Globus pallidus (tissue), 1 donor: ENCODE data around the gene MRPL54.

Experiments
- DNase-seq: peaks from one replicate; pipeline ENCODE4 v3.0.0-alpha.2; 2015; ENCODE audit warnings: low spot score

Gene MRPL54

DNA sequence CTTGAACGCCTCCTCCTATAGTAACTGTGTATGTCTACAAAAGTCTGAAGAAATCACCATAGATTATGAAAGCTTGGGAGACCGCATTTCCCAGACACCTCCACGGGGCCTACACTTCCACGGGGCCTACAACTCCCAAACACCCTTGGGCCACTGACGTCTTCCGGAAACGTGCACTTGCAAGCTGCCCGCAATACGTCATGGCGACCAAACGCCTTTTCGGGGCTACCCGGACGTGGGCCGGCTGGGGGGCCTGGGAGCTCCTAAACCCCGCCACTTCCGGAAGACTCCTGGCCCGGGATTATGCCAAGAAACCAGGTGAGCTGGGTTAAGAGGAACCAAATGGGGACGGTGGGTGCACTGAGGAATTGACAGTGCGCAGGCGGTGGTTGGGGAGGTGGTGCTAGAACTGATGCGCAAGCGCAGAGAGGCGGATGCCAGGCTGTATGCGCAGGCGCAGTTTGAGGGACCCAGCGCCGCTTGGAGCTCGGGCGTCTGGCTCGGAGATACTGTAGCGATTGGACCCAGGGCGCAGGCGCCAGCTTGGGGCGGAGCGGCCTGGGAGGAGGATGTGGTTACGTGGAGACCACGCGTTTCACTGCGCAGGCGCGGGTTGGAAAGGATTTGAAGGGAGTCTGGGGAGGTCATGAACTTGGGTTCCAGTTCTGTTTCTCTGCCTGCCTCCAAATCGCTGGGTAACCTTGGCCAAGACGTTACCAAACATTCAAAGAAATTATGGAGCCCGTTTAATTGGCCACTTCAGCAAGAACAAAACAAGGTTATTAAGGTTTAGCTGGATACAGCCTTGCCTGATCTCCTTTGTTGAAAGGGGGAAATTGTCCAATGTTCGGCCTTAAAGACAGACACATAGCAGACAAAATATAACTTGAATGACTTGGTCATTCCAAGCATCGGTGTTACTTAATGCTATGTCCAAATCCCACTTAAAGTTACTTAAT, at the start of gene MRPL54:
TSS of gene MRPL54 (plus strand) at position 182 of the 959 bp plus-strand sequence. CDS start at position 201, 19 bp downstream.
- DNase-seq, result peak; percentile 99

GRCh38 chr19:3716147-3716668, 46.3 kb upstream of the MRPL54 start:
- DNase-seq, result no peak

DNA sequence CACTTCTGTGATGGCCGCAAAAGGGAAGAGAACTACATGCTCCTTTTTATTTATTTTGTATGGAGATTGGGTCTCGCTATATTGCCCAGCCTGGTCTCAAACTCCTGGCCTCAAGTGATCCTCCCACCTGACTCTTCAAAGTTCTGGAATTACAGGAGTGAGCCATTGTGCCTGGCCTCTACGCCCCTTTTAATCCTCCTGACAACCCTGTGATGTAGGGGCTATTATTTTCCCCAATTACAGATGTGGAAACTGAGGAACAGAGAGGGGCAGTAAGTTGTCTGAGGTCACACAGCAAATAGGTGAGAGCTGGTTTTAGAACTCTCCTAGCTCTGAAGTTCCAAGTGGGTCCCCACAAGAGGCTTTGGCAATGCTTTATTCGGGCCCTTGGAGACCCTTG, 42.6 kb upstream of the MRPL54 start:
- no peak for DNase-seq

- DNase-seq, result no peak
These were observed 42.0 kb upstream of the MRPL54 start for GRCh38 chr19:3720349-3720917.

- no peak for DNase-seq
These were observed 41.2 kb upstream of the MRPL54 start for GRCh38 chr19:3721131-3721886.

GRCh38 chr19:3721887-3722442, 40.5 kb upstream of the MRPL54 start:
- DNase-seq, result no peak

GRCh38 chr19:3722443-3723109, 39.9 kb upstream of the MRPL54 start:
- DNase-seq, result no peak

DNA sequence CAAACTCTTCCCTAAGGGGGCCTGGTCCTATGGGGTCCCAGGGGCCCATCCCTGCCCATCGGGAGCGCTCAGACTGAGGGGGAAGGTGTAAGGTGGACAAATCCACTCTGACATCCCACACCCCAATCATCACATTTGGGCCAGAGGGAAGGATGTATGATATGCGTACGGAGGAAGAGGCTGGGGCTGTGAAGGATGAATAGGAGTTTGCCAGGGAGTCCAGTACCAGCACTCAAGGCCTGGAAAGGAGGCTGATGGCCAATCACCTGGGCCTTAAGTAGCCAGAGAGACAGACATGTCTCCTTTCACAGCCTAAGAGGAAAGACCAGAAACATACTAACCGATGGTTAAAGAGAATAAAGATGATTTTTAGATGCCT, 39.4 kb upstream of the MRPL54 start:
- no peak for DNase-seq

DNA sequence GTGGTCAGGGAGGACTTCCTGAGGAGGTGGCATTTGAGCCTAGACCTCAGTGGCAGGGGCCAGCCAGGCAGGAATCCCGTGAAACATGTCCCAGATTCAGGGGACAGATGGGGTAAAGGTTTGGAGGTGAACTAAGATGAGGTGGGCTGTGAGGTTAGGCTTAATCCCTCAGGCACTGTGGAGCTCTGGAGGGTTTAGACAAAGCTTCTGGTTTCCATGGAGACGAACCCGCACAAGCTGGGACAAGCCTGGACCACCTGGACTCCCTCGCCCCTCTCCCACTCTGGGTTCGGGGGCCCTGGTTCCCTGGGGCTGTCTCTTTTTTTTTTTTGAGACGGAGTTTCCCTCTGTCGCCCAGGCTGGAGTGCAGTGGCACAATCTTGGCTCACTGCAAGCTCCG, 38.6 kb upstream of the MRPL54 start:
- DNase-seq, result no peak

DNA sequence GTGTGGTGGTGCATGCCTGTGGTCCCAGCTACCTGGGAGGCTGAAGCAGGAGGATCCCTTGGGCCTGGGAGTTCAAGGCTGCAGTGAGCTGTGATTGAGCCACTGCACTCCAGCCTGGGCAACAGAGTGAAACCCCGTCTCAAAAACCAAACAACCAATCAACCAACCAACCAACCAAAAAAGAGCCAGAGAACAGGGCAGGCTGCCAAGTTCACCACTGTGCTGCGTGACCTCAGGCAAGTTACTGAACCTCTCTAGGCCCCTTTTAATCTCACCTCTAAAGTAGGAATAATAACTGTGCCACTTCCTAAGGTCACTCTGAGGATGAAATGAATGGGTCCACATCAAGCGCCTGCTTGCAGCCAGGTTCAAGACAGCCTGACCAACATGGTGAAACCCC, 37.4 kb upstream of the MRPL54 start:
- DNase-seq, result no peak

DNA sequence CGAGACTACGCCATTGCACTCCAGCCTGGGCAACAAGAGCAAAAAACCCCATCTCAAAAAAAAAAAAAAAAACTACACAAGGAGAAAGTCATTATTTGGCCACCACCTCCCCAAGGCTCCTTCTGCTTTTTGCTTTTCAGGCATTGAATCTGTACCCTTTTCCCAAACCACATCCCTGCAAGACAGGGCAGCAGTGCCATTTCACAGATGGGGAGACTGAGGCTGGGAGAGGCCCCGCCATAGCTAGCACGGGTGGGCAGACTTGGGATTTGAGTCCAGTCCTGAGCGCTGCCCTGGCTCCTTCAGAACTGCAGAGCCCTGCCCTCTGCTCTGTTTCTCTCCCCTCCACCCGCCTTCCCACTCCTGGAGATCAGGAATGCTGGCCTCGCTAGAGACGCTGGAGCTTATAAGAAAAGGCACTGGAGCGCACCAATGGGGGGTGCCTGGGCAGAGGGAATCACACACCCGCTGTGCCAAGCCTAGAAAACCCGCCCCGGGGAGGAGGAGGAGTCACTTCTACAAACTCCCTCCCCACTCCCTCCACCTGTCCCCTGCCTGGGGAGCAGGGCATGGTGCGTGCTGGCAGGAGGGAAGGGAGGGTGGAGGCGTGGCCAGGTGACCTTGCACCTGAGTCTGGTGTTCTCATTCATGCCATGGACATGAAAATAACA, 36.7 kb upstream of the MRPL54 start:
- DNase-seq, result no peak

DNA sequence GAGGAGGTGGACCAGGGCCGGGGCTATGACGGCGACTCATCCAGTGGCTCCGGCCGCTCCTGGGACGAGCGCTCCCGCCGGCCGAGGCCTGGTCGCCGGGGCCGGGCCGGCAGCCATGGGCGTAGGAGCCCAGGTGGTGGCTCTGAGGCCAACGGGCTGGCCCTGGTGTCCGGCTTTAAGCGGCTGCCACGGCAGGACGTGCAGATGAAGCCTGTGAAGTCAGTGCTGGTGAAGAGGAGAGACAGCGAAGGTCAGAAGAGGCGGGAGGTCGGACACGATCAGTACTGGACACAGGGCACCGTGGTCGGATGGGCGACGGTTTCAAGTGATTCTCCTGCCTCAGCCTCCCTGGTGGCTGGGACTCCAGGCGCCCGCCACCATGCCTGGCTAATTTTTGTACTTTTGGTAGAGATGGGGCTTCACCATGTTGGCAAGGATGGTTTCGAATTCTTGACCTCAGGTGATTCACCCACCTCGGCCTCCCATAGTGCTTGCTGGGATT, 32.0 kb upstream of the MRPL54 start:
- DNase-seq, result no peak

DNA sequence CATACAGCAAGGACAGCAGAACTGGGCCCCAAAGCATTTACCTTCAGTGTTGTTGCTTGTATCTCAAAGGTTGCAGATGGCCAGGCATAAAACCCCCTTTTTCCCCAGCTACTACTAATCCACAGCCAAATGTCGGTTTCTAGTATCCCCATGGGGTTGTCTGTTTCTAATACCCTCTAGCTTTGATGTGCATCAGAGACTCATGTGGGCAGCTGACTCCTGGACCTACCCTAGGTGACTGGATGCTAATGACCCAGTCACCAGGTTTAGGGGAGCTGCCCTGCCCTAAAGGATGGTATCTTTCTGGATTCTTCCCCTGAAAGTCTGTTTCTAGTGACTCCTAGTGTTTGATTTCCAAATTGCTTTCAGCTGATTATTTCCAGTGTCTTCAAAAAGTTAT, 30.4 kb upstream of the MRPL54 start:
- no peak for DNase-seq

- no peak for DNase-seq
These were observed 28.8 kb upstream of the MRPL54 start for GRCh38 chr19:3733549-3734309.

GRCh38 chr19:3734310-3734600, 28.2 kb upstream of the MRPL54 start:
- DNase-seq, result no peak

DNA sequence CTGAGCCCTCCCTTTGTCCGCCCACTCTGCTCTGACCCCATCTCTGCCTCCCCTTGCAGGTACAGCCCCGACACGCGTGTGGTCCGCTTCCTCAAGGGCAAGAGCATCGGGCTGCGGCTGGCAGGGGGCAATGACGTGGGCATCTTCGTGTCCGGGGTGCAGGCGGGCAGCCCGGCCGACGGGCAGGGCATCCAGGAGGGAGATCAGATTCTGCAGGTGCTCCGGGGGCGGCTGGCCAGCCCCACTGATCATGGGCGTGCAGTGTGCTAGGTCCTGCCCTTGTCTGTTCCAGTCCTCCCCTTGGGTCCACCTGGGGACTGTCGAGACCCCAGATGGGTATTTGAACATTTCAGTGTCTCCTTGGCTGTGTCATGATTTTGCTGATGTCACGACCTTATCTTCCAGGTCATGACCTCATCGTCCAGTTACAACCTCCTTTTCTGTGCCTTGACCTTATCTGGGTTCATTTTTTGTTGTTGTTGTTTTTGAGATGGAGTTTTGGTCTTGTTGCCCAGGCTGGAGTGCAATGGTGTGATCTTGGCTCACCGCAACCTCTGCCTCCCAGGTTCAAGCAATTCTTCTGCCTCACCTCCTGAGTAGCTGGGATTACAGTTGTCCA, 26.3 kb upstream of the MRPL54 start:
- DNase-seq, result no peak

GRCh38 chr19:3737487-3738205, 24.8 kb upstream of the MRPL54 start:
- no peak for DNase-seq

DNA sequence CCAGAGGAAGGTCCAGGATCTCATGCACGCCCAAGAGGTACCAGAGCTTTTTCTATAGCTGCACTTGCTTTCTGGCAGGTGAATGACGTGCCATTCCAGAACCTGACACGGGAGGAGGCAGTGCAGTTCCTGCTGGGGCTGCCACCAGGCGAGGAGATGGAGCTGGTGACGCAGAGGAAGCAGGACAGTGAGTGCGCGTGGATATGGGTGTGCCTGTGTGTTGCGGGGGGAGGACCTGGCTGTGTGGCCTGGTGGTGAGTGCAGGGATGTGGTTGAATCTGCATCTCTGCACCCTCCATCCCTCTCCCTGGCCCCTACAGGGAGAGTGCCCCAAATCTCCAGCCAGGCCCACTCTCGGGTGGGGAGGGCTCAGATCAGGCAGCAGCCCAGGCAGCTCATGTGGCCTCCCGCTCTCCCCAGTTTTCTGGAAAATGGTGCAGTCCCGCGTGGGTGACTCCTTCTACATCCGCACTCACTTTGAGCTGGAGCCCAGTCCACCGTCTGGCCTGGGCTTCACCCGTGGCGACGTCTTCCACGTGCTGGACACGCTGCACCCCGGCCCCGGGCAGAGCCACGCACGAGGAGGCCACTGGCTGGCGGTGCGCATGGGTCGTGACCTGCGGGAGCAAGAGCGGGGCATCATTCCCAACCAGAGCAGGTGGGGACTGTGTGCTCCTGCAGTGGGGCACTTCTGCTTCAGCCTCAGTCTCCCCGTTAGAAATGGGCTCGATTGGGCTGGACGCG, 23.8 kb upstream of the MRPL54 start:
- DNase-seq, result no peak
